ENCODE data around the gene ATAD3C.
"Not testable (repeated sequence)": the region's sequence is repeated elsewhere in the genome, so short reads cannot be mapped to it uniquely, and the experiment has no call there.

- not testable (repeated sequence) for TF ChIP-seq POLR2A, CTCF, POLR2AphosphoS5 (IDR thresholded peaks at IDR 0.05)
Measured at GRCh38 chr1:1509465-1509850, 60.0 kb downstream of the ATAD3C start.
